Measurements from ENCODE around the gene TMEM238L.

Gene TMEM238L

GRCh38 chr17:10750210-10750609 lies 53.7 kb downstream of the TMEM238L start:
- H3K4me3 ChIP-seq (ENCODE audit: low read depth, low read length), result no peak overlapping the region
- POLR2A ChIA-PET, result no interaction called here
- DNase-seq (ENCODE audit: low read depth, low spot score), result no peak
- CTCF ChIA-PET, result interaction anchor here (4.7 kb wide), 1 partner anchor 14 kb away, joined by 37 read pairs; no protein-coding TSS in a partner anchor
- no peak for TF ChIP-seq CTCF (IDR thresholded peaks at IDR 0.05; ENCODE audit: insufficient read depth, low read length, missing control alignments)

GRCh38 chr17:10748531-10749181 lies 55.2 kb downstream of the TMEM238L start:
- no peak for TF ChIP-seq CTCF (IDR thresholded peaks at IDR 0.05; ENCODE audit: insufficient read depth, low read length, missing control alignments)
- H3K4me3 ChIP-seq (ENCODE audit: low read depth, low read length), result no peak overlapping the region
- no peak for DNase-seq (ENCODE audit: low read depth, low spot score)
- CTCF ChIA-PET, result interaction anchor here (1.1 to 4.7 kb wide), 2 partner anchors 12 to 131 kb away, joined by 3 to 37 read pairs; no protein-coding TSS in a partner anchor
- POLR2A ChIA-PET, result no interaction called here

- TF ChIP-seq CTCF (IDR thresholded peaks at IDR 0.05; ENCODE audit: insufficient read depth, low read length, missing control alignments), result no peak
- H3K4me3 ChIP-seq (ENCODE audit: low read depth, low read length), result no peak overlapping the region
- ChIA-PET POLR2A (no interaction called here), CTCF (no interaction called here)
- no peak for DNase-seq (ENCODE audit: low read depth, low spot score)
Measured at GRCh38 chr17:10745231-10745630, 58.7 kb downstream of the TMEM238L start.
